Stimulated activated CD8-positive, alpha-beta memory T cell treated with anti-CD3 and anti-CD28 coated beads, Interleukin-12 subunit alpha, Interleukin-12 subunit beta, amount 100 ng/mL, for 4 hours (primary cell): ENCODE data around the gene RBM4B.

ENCODE experiments used
- DNase-seq: peaks from one replicate; pipeline ENCODE4 v3.0.0-alpha.2; 2020; ENCODE audit warnings: low read depth

RBM4B gene

GRCh38 chr11:66706989-66707388 is 29.3 kb upstream of the RBM4B start:
- no peak for DNase-seq

- no peak for DNase-seq
Measured at GRCh38 chr11:66705587-66706335, 28.1 kb upstream of the RBM4B start.

- DNase-seq: no peak
Measured at GRCh38 chr11:66704659-66705360, 27.1 kb upstream of the RBM4B start.

- no peak for DNase-seq
Measured at GRCh38 chr11:66701432-66702240, 23.9 kb upstream of the RBM4B start.

- no peak for DNase-seq
Measured at GRCh38 chr11:66700742-66701141, 23.1 kb upstream of the RBM4B start.

GRCh38 chr11:66700337-66700736 is 22.6 kb upstream of the RBM4B start:
- no peak for DNase-seq

GRCh38 chr11:66698491-66698890 is 20.8 kb upstream of the RBM4B start:
- no peak for DNase-seq

GRCh38 chr11:66697988-66698387 is 20.3 kb upstream of the RBM4B start:
- DNase-seq: no peak

- DNase-seq: no peak
Measured at GRCh38 chr11:66696146-66696545, 18.5 kb upstream of the RBM4B start.

- peak; percentile 56 for DNase-seq
Measured at GRCh38 chr11:66694732-66695207, 17.1 kb upstream of the RBM4B start.

- no peak for DNase-seq
Measured at GRCh38 chr11:66694056-66694410, 16.3 kb upstream of the RBM4B start.

GRCh38 chr11:66693356-66694055 is 15.8 kb upstream of the RBM4B start:
- DNase-seq: no peak

- DNase-seq: no peak
Measured at GRCh38 chr11:66692871-66693331, 15.2 kb upstream of the RBM4B start.

GRCh38 chr11:66692446-66692845 is 14.8 kb upstream of the RBM4B start:
- no peak for DNase-seq

- DNase-seq: no peak
Measured at GRCh38 chr11:66691311-66691980, 13.8 kb upstream of the RBM4B start.

- DNase-seq: no peak
Measured at GRCh38 chr11:66689661-66690590, 12.2 kb upstream of the RBM4B start.

- no peak for DNase-seq
Measured at GRCh38 chr11:66688561-66689534, 11.2 kb upstream of the RBM4B start.

GRCh38 chr11:66687831-66688281 is 10.2 kb upstream of the RBM4B start:
- DNase-seq: no peak
